GM23248 (cell line): Measurements from ENCODE around the gene DDA1. TPM values are rescaled to one million over a fixed set of nuclear protein-coding genes. Genes with fewer than 3 reads are reported as not detected.
A peak's percentile ranks its signal among the peaks of the same experiment; 100 is the strongest.

Experiments used
- DNase-seq: peaks from one replicate; pipeline ENCODE4 v3.0.0-alpha.2; 2015
- H2AFZ ChIP-seq: fragments of 200-600 bp; sonication (generic); 2 replicates; pipeline ENCODE4 v1.6.1; 2016; ENCODE audit warnings: antibody characterized with exemption
- H3F3A ChIP-seq: fragments of 200-600 bp; sonication (generic); 2 replicates; pipeline ENCODE4 v1.6.1; 2016; ENCODE audit warnings: mild to moderate bottlenecking, antibody characterized with exemption, mixed run types; ENCODE audit not compliant: insufficient read depth
- H3K27ac ChIP-seq: fragments of 200-600 bp; sonication (generic); 2 replicates; pipeline ENCODE4 v1.5.1; 2016; ENCODE audit warnings: mild to moderate bottlenecking
- H3K27me3 ChIP-seq: fragments of 200-600 bp; sonication (generic); replicated peaks from 2 replicates; pipeline ENCODE4 v1.6.1; 2016; ENCODE audit warnings: mild to moderate bottlenecking; ENCODE audit not compliant: insufficient read depth
- H3K36me3 ChIP-seq: fragments of 200-600 bp; sonication (generic); 2 replicates; pipeline ENCODE4 v1.6.1; 2016; ENCODE audit warnings: low read depth, mild to moderate bottlenecking
- H3K4me1 ChIP-seq: fragments of 200-600 bp; sonication (generic); 2 replicates; pipeline ENCODE4 v1.6.1; 2016; ENCODE audit warnings: mild to moderate bottlenecking; ENCODE audit not compliant: insufficient read depth
- H3K4me2 ChIP-seq: fragments of 200-600 bp; sonication (generic); one replicate; pipeline ENCODE4 v1.6.1; 2016; ENCODE audit warnings: mild to moderate bottlenecking; ENCODE audit not compliant: unreplicated experiment
- H3K4me3 ChIP-seq: fragments of 200-600 bp; sonication (generic); 2 replicates; pipeline ENCODE4 v1.5.1; 2016; ENCODE audit warnings: mild to moderate bottlenecking
- H3K79me2 ChIP-seq: fragments of 200-600 bp; sonication (generic); 2 replicates; pipeline ENCODE4 v1.6.1; 2016; ENCODE audit warnings: mild to moderate bottlenecking; ENCODE audit not compliant: insufficient read depth
- H3K9ac ChIP-seq: fragments of 200-600 bp; sonication (generic); 2 replicates; pipeline ENCODE4 v1.6.1; 2016; ENCODE audit warnings: mild to moderate bottlenecking
- H3K9me2 ChIP-seq: fragments of 200-600 bp; sonication (generic); 2 replicates; pipeline ENCODE4 v1.6.1; 2016; ENCODE audit warnings: mixed run types, mild to moderate bottlenecking, moderate library complexity; ENCODE audit not compliant: insufficient read depth
- H3K9me3 ChIP-seq: fragments of 200-600 bp; sonication (generic); one replicate; pipeline ENCODE4 v1.6.1; 2017; ENCODE audit warnings: low read depth
- H4K20me1 ChIP-seq: fragments of 200-600 bp; sonication (generic); 2 replicates; pipeline ENCODE4 v1.6.0; 2016; ENCODE audit not compliant: insufficient read depth
- EZH2 ChIP-seq: fragments of 200-600 bp; sonication (generic); IDR thresholded peaks from 2 replicates; pipeline ENCODE4 v1.6.1; 2018; ENCODE audit warnings: antibody characterized with exemption, mild to moderate bottlenecking; ENCODE audit not compliant: insufficient read depth, poor library complexity, severe bottlenecking
- EZH2phosphoT487 ChIP-seq: fragments of 200-600 bp; sonication (generic); IDR thresholded peaks from 2 replicates; pipeline ENCODE4 v1.6.1; 2018; ENCODE audit warnings: antibody characterized with exemption, moderate library complexity, mild to moderate bottlenecking, low read depth; ENCODE audit not compliant: insufficient read depth
- WGBS, 2 experiments: methylation state at CpG; one replicate each; pipeline ENCODE4 v1.1.6; 2015 to 2017; ENCODE audit warnings: low lambda C conversion rate in 2 of 2, low coverage in 1 of 2; ENCODE audit errors: missing lambda C conversion rate in 2 of 2; 5-methylcytosine and 5-hydroxymethylcytosine counted together
- in situ Hi-C: fragments of 300-500 bp; cut with MboI; formaldehyde crosslinking; loops from 2 replicates; pipeline ENCODE4 v1.15.0; 2020
- polyA plus RNA-seq: library from polyadenylated mRNA; unstranded; fragments of >200 nt; fragmentation: Nextera tagmentation; extraction: Ambion mirVana; gene quantifications from 2 replicates; pipeline ENCODE4 v1.2.1, GENCODE V29; 2016
- total RNA-seq: library from RNA; depleted of rRNA; stranded (reverse); fragments of >200 nt; shearing (Covaris generic); gene quantifications from 2 replicates; pipeline ENCODE4 v1.2.3, GENCODE V29; 2014

DDA1 gene
- total and polyA plus RNA-seq, 2 experiments from 2014 or later: 10.9 to 87.8 TPM

- WGBS, 2 experiments: 80 to 85% methylated on average over 3 of the region's 3 CpGs
Measured at GRCh38 chr19:17279436-17279835, 29.9 kb upstream of the DDA1 start.

DNA sequence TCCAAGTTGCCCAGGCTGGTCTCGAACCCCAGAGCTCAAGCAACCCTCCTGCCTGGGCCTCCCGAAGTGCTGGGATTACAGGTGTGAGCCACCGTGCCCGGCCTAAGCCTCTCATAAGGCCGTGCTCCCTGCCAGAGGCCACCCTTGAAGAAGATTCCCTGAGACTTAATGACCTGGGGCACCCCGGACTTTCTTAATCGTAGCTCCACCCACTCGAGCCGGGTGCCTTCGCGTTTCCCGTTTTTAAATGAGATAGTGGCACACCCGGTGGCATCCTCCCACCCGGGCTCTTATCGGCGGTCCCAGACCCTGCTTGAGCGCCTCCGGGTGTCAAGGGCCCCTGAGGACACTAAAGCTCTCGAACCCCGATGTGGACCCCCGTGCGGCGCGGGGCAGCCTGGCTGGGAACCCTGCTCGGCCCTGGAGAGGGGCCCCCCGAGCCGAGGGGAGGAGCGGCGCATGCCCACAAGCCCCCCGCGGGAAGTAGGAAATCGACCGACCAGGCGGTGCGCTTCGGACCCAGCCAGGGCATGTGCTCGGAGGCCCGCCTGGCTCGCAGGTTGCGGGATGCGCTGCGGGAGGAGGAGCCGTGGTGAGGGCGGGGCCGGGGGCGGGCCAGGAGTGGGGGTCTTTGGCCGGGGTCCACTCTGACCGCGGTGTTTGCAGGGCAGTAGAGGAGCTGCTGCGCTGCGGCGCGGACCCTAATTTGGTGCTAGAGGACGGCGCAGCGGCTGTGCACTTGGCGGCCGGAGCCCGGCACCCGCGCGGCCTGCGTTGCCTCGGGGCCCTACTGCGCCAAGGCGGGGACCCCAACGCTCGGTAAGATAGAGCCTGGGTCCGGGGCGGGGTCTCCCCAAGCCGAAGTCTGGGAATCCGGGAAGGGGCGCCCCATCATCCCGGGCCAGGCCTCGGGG is 27.7 kb upstream of the DDA1 start, which contains the start of gene ANKLE1:
Gene ANKLE1, plus strand, starts transcription at position 511 of the 914 bp plus-strand sequence. Its CDS starts 20 bp downstream, at position 531.
- no peaks in the 10 kb centered on the region for H3K79me2 ChIP-seq
- peak within 1 kb of the TSS; percentile 63 for H3K4me3 ChIP-seq
- H3K4me1 ChIP-seq: no peaks in the 10 kb centered on the region
- H3K9me2 ChIP-seq: no peaks in the 10 kb centered on the region
- H2AFZ ChIP-seq: peak within 1 kb of the TSS; percentile 88
- H4K20me1 ChIP-seq: no peaks in the 10 kb centered on the region
- H3F3A ChIP-seq: 0 out of 2 replicates have a peak, but pooled peaks cover 12% of the 10 kb centered on the region
- H3K9ac ChIP-seq: 0 out of 2 replicates have a peak within 1 kb of the TSS, but pooled peaks have one; percentile 18
- in situ Hi-C loops: no loop called here
- 8 to 10% methylated on average over 64 to 66 of the region's 75 CpGs for WGBS, 2 experiments
- H3K36me3 ChIP-seq: no peaks in the 10 kb centered on the region
- TF ChIP-seq EZH2 (no peak), EZH2phosphoT487 (no peak)
- no peaks in the 10 kb centered on the region for H3K27me3 ChIP-seq
- H3K27ac ChIP-seq: no peak within 1 kb of the TSS
- peak; percentile 50 for DNase-seq
- no peaks in the 10 kb centered on the region for H3K9me3 ChIP-seq
- peak within 1 kb of the TSS; percentile 94 for H3K4me2 ChIP-seq

More at GRCh38 chr19:17279436-17279835, 29.9 kb upstream of the DDA1 start:
- H3K4me3 ChIP-seq: no peak overlapping the region
- no peak overlapping the region for H3K27ac ChIP-seq
- H3K36me3 ChIP-seq: no peaks in the 10 kb centered on the region
- H3K9me3 ChIP-seq: no peaks in the 10 kb centered on the region
- no peak overlapping the region for H3K4me2 ChIP-seq
- in situ Hi-C loops: loop anchor here (10.0 kb wide), 1 partner anchor 205 kb away; the partner anchor contains the start of genes HAUS8 and MYO9B
- H4K20me1 ChIP-seq: no peaks in the 10 kb centered on the region
- 0 out of 2 replicates have a peak, but pooled peaks cover 12% of the 10 kb centered on the region for H3F3A ChIP-seq
- H3K4me1 ChIP-seq: no peaks in the 10 kb centered on the region
- H2AFZ ChIP-seq: no peak overlapping the region
- no peak for TF ChIP-seq EZH2
- no peak for TF ChIP-seq EZH2phosphoT487
- no peak overlapping the region for H3K9ac ChIP-seq
- no peak for DNase-seq
- no peaks in the 10 kb centered on the region for H3K79me2 ChIP-seq
- H3K9me2 ChIP-seq: no peaks in the 10 kb centered on the region
- no peaks in the 10 kb centered on the region for H3K27me3 ChIP-seq

GRCh38 chr19:17282488-17283125 is 26.8 kb upstream of the DDA1 start:
- H4K20me1 ChIP-seq: no peaks in the 10 kb centered on the region
- no peaks in the 10 kb centered on the region for H3K27me3 ChIP-seq
- in situ Hi-C loops: no loop called here
- H2AFZ ChIP-seq: peak overlapping the region; percentile 88
- no peaks in the 10 kb centered on the region for H3K9me2 ChIP-seq
- H3K79me2 ChIP-seq: no peaks in the 10 kb centered on the region
- no peaks in the 10 kb centered on the region for H3K9me3 ChIP-seq
- H3K36me3 ChIP-seq: no peaks in the 10 kb centered on the region
- H3K4me2 ChIP-seq: peak overlapping the region; percentile 94
- 1% methylated on average over 35 to 43 of the region's 45 CpGs for WGBS, 2 experiments
- no peak overlapping the region for H3K27ac ChIP-seq
- TF ChIP-seq EZH2phosphoT487 (no peak), EZH2 (no peak)
- 0 out of 2 replicates have a peak, but pooled peaks cover 12% of the 10 kb centered on the region for H3F3A ChIP-seq
- 0 out of 2 replicates have a peak overlapping the region, but pooled peaks have one; percentile 18 for H3K9ac ChIP-seq
- peak; percentile 86 for DNase-seq
- H3K4me1 ChIP-seq: no peaks in the 10 kb centered on the region
- peak overlapping the region; percentile 63 for H3K4me3 ChIP-seq

DNA sequence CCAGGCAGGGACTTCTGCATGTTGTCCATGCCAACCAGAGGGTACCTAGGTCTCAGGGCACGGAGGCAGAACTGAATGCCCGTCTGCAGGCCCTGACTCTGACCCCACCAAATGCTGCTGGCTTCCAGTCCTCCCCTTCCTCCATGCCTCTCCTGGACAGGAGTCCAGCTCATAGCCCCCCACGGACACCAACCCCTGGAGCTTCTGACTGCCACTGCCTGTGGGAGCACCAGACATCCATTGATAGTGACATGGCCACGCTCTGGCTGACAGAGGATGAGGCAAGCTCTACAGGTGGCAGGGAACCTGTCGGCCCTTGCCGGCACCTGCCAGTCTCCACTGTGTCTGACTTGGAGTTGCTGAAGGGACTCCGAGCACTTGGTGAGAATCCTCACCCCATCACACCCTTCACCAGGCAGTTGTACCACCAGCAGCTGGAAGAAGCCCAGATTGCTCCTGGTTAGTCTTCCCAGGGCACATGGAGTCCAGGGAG is 25.8 kb upstream of the DDA1 start:
- 0 out of 2 replicates have a peak, but pooled peaks cover 12% of the 10 kb centered on the region for H3F3A ChIP-seq
- WGBS, 2 experiments: 71 to 72% methylated on average over 5 to 7 of the region's 7 CpGs
- H3K27ac ChIP-seq: no peak overlapping the region
- no peak for DNase-seq
- H3K79me2 ChIP-seq: no peaks in the 10 kb centered on the region
- TF ChIP-seq EZH2phosphoT487 (no peak), EZH2 (no peak)
- H3K9ac ChIP-seq: no peak overlapping the region
- no peaks in the 10 kb centered on the region for H3K4me1 ChIP-seq
- H4K20me1 ChIP-seq: no peaks in the 10 kb centered on the region
- in situ Hi-C loops: no loop called here
- no peak overlapping the region for H3K4me3 ChIP-seq
- no peak overlapping the region for H2AFZ ChIP-seq
- H3K27me3 ChIP-seq: no peaks in the 10 kb centered on the region
- H3K36me3 ChIP-seq: no peaks in the 10 kb centered on the region
- no peak overlapping the region for H3K4me2 ChIP-seq
- H3K9me2 ChIP-seq: no peaks in the 10 kb centered on the region
- H3K9me3 ChIP-seq: no peaks in the 10 kb centered on the region
